K562 (cell line): ENCODE data around the gene TLR8. TPM values are rescaled to one million over a fixed set of nuclear protein-coding genes. Genes with fewer than 3 reads are reported as not detected.

Experiments
- BACH1 ChIP-seq: fragments of 200-800 bp; sonication (Bioruptor generic); IDR thresholded peaks from 2 replicates; pipeline ENCODE4 v1.6.1; 2016; ENCODE audit warnings: missing genetic modification characterization, missing compliant biosample characterization
- CCNT2 ChIP-seq: IDR thresholded peaks from 2 replicates; pipeline ENCODE4 v1.6.1; 2011; ENCODE audit warnings: borderline replicate concordance, low read depth, mild to moderate bottlenecking, moderate library complexity, mixed read lengths, low read length; ENCODE audit not compliant: insufficient read length; ENCODE audit errors: extremely low read depth
- HES1 ChIP-seq: fragments of 450-650 bp; IDR thresholded peaks from 2 replicates; pipeline ENCODE4 v1.6.1; 2016; ENCODE audit warnings: low read depth, mild to moderate bottlenecking, moderate library complexity
- HIVEP1 ChIP-seq: fragments of 250-450 bp; sonication (Bioruptor Pico); IDR thresholded peaks from 2 replicates; pipeline ENCODE4 v1.4.0; 2020; ENCODE audit warnings: mild to moderate bottlenecking
- JUNB ChIP-seq: fragments of 450-650 bp; formaldehyde crosslinking; conservative IDR thresholded peaks from 2 replicates; pipeline ENCODE4 v1.4.0; 2020; ENCODE audit warnings: mild to moderate bottlenecking
- KAT2B ChIP-seq: IDR thresholded peaks from one replicate; pipeline ENCODE4 v1.6.1; 2012; ENCODE audit warnings: low read depth, mild to moderate bottlenecking, control low read depth, inconsistent platforms, low read length, moderate library complexity
- NCOA6 ChIP-seq: fragments of 450-650 bp; IDR thresholded peaks from 2 replicates; pipeline ENCODE4 v1.6.1; 2017; ENCODE audit warnings: mild to moderate bottlenecking
- PATZ1 ChIP-seq: fragments of 250-450 bp; sonication (Bioruptor Pico); IDR thresholded peaks from 2 replicates; pipeline ENCODE4 v1.5.0; 2020; ENCODE audit warnings: mild to moderate bottlenecking, borderline replicate concordance
- POU5F1 ChIP-seq: fragments of 150-350 bp; IDR thresholded peaks from 2 replicates; pipeline ENCODE4 v1.6.1; 2014; ENCODE audit warnings: borderline replicate concordance, low read length, low read depth, mild to moderate bottlenecking; ENCODE audit not compliant: partially characterized antibody
- PRDM10 ChIP-seq: fragments of 450-650 bp; IDR thresholded peaks from 2 replicates; pipeline ENCODE4 v1.6.1; 2018; ENCODE audit not compliant: partially characterized antibody
- RBM17 ChIP-seq: fragments of 200-400 bp; formaldehyde crosslinking; IDR thresholded peaks from 2 replicates; pipeline ENCODE4 v1.6.1; 2017; ENCODE audit warnings: low read depth, mild to moderate bottlenecking, low read length, borderline replicate concordance
- SMARCE1 ChIP-seq: fragments of 450-650 bp; IDR thresholded peaks from 2 replicates; pipeline ENCODE4 v1.7.1; 2016; ENCODE audit warnings: mild to moderate bottlenecking
- SP2 ChIP-seq: IDR thresholded peaks from 2 replicates; pipeline ENCODE4 v1.6.1; 2011; ENCODE audit warnings: mild to moderate bottlenecking, low read depth, low read length, moderate library complexity; ENCODE audit not compliant: poor library complexity, severe bottlenecking; ENCODE audit errors: extremely low read depth
- TAF9B ChIP-seq: fragments of 450-650 bp; IDR thresholded peaks from 2 replicates; pipeline ENCODE4 v1.6.1; 2018; ENCODE audit warnings: mild to moderate bottlenecking; ENCODE audit not compliant: partially characterized antibody
- TCFL5 ChIP-seq: fragments of 250-450 bp; sonication (Bioruptor Pico); conservative IDR thresholded peaks from 2 replicates; pipeline ENCODE4 v1.6.1; 2021; ENCODE audit warnings: mild to moderate bottlenecking, moderate library complexity, matching md5 sums
- THAP7 ChIP-seq: fragments of 250-450 bp; sonication (Bioruptor Pico); IDR thresholded peaks from 2 replicates; pipeline ENCODE4 v1.5.0; 2021
- ZC3H8 ChIP-seq: fragments of 450-650 bp; IDR thresholded peaks from 2 replicates; pipeline ENCODE4 v1.6.1; 2017
- ZFX ChIP-seq: sonication (generic); formaldehyde crosslinking; IDR thresholded peaks from 2 replicates; pipeline ENCODE4 v1.8.0; 2022; ENCODE audit warnings: mild to moderate bottlenecking, missing genetic modification reagents, moderate library complexity
- ZNF398 ChIP-seq: fragments of 250-450 bp; sonication (Bioruptor Pico); IDR thresholded peaks from 2 replicates; pipeline ENCODE4 v1.8.0; 2021; ENCODE audit warnings: moderate library complexity, mild to moderate bottlenecking, inconsistent platforms
- polyA plus RNA-seq, 8 experiments: library from polyadenylated mRNA; depleted of rRNA in 4 of 8; stranded (reverse) in 5 of 8; unstranded in 3 of 8; fragments of >200 nt; fragmentation: Nextera tagmentation in 2 of 8; fragmentation: Illumina TruSeq in 1 of 8; extraction: Ambion mirVana in 2 of 8; extraction: Trizol in 1 of 8; gene quantifications; 2 replicates each; pipeline versions ENCODE4 v1.2.1 to v1.2.3, GENCODE V29; 2011 to 2014; ENCODE audit warnings: inconsistent platforms in 1 of 8, missing spikeins in 1 of 8
- total RNA-seq, 7 experiments: library from RNA; depleted of rRNA in 6 of 7; stranded (reverse); fragments of >200 nt in 6 of 7; fragmentation: Illumina TruSeq in 2 of 7; extraction: Trizol in 2 of 7; gene quantifications; 2 replicates each; pipeline versions ENCODE4 v1.2.1 to v1.2.3, GENCODE V29; 2011 to 2021; ENCODE audit warnings: low replicate concordance in 1 of 7

The TLR8 gene
- total and polyA plus RNA-seq, 9 of the 15 experiments (the other 6 are each of a cell fraction or from before 2014, with no cell fraction given): not detected

- TF ChIP-seq ZNF398 (CRISPR knock-in tag) (no peak), TCFL5 (CRISPR knock-in tag) (no peak), RBM17 (no peak), SP2 (no peak), POU5F1 (no peak), NCOA6 (no peak), THAP7 (CRISPR knock-in tag) (no peak), SMARCE1 (no peak), KAT2B (no peak), HIVEP1 (0 out of 2 replicates have a peak, but pooled peaks have one; percentile 55), PATZ1 (no peak), ZC3H8 (no peak), JUNB (CRISPR knock-in tag) (0 out of 2 replicates have a peak, but pooled peaks have one; percentile 38), ZFX (CRISPR knock-in tag) (no peak), CCNT2 (peak; percentile 21), BACH1 (tag) (no peak), HES1 (no peak), TAF9B (no peak), PRDM10 (peak; percentile 21)
Measured at GRCh38 chrX:12949927-12950656, 43.7 kb downstream of the TLR8 start (continued).
